Central memory CD4-positive, alpha-beta T cell (primary cell): ENCODE measurements around the gene PRKAR2B.
"Not testable (repeated sequence)": the region's sequence is repeated elsewhere in the genome, so short reads cannot be mapped to it uniquely, and the experiment has no call there.

Experiments used
- DNase-seq: peaks from one replicate; pipeline ENCODE4 v3.0.0; 2022

PRKAR2B gene

GRCh38 chr7:107049480-107049879, 5.0 kb downstream of the PRKAR2B start:
- DNase-seq = no peak

GRCh38 chr7:107049971-107050532, 5.5 kb downstream of the PRKAR2B start:
- DNase-seq = no peak

GRCh38 chr7:107051376-107051775, 6.9 kb downstream of the PRKAR2B start:
- no peak for DNase-seq

GRCh38 chr7:107054965-107055364, 10.5 kb downstream of the PRKAR2B start:
- not testable (repeated sequence) for DNase-seq

GRCh38 chr7:107056058-107056457, 11.6 kb downstream of the PRKAR2B start:
- DNase-seq = not testable (repeated sequence)

- no peak for DNase-seq
Observed at GRCh38 chr7:107056728-107057473, 12.4 kb downstream of the PRKAR2B start.

- DNase-seq = no peak
Observed at GRCh38 chr7:107057474-107057833, 12.9 kb downstream of the PRKAR2B start.

- no peak for DNase-seq
Observed at GRCh38 chr7:107059468-107059867, 15.0 kb downstream of the PRKAR2B start.

- DNase-seq = no peak
Observed at GRCh38 chr7:107063245-107064120, 19.0 kb downstream of the PRKAR2B start.

- no peak for DNase-seq
Observed at GRCh38 chr7:107064255-107064654, 19.8 kb downstream of the PRKAR2B start.

GRCh38 chr7:107065929-107066247, 21.4 kb downstream of the PRKAR2B start:
- no peak for DNase-seq

- DNase-seq = no peak
Observed at GRCh38 chr7:107068156-107068555, 23.7 kb downstream of the PRKAR2B start.

GRCh38 chr7:107069457-107069856, 25.0 kb downstream of the PRKAR2B start:
- DNase-seq = no peak

- no peak for DNase-seq
Observed at GRCh38 chr7:107070710-107071109, 26.2 kb downstream of the PRKAR2B start.

GRCh38 chr7:107071129-107071528, 26.6 kb downstream of the PRKAR2B start:
- DNase-seq = no peak

GRCh38 chr7:107072133-107072532, 27.6 kb downstream of the PRKAR2B start:
- DNase-seq = no peak

GRCh38 chr7:107075863-107076574, 31.5 kb downstream of the PRKAR2B start:
- no peak for DNase-seq

- DNase-seq = no peak
Observed at GRCh38 chr7:107076781-107077698, 32.5 kb downstream of the PRKAR2B start.

GRCh38 chr7:107077699-107078516, 33.4 kb downstream of the PRKAR2B start:
- no peak for DNase-seq

- no peak for DNase-seq
Observed at GRCh38 chr7:107078517-107078966, 34.0 kb downstream of the PRKAR2B start.
